CD4-positive, alpha-beta T cell treated with Interleukin-10 for 1 hour (primary cell): ENCODE measurements around the gene CPPED1.
"Not testable (repeated sequence)": the region's sequence is repeated elsewhere in the genome, so short reads cannot be mapped to it uniquely, and the experiment has no call there.

Experiments
- DNase-seq: peaks from one replicate; pipeline ENCODE4 v3.0.0-alpha.2; 2020

The CPPED1 gene

GRCh38 chr16:12803203-12804093 lies at the start of gene CPPED1:
Gene CPPED1 (minus strand): TSS chr16:12803887. CDS start chr16:12803776, 111 bp downstream.
- DNase-seq = peak; percentile 94

- no peak for DNase-seq
Observed at GRCh38 chr16:12850186-12850585, 46.5 kb upstream of the CPPED1 start.

GRCh38 chr16:12846592-12846991 lies 42.9 kb upstream of the CPPED1 start:
- no peak for DNase-seq

- DNase-seq = no peak
Observed at GRCh38 chr16:12845282-12845681, 41.6 kb upstream of the CPPED1 start.

- DNase-seq = no peak
Observed at GRCh38 chr16:12837756-12838155, 34.1 kb upstream of the CPPED1 start.

- DNase-seq = no peak
Observed at GRCh38 chr16:12837291-12837690, 33.6 kb upstream of the CPPED1 start.

- DNase-seq = no peak
Observed at GRCh38 chr16:12833926-12834325, 30.2 kb upstream of the CPPED1 start.

DNA sequence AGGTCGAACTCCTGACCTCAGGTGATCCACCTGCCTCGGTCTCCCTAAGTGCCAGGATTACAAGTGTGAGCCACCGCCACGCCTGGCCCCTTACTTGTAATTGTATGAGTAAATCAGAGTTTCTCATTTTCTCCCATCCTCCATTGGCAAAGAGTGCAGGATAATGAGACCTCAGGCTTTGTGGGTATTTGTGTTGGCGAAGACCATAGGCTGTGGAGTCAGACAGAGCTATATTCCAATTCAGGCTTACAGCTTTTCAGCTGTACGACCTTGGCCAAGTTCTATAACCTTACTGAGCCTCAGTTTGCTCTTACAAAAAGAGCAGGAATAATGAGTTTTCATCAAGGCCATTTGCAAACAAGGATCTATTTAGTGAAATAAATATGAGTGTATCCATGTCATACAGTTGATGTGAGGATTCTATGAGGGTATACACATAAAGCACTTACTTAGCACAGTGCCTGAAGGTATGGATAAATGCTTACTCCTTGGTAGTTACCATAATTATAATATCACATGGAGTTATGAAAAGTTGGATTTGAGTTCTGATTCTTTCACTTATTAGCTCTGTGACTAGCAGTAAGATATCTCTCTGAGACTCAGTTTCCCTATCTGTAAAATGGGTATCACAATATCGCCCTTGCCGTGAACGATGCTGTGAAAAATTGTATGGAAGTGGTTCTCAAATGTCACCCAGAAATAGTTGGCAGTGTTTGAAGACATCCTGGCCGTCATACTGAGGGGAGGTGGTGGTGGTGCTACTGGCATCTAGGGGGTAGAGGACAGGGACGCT lies 25.6 kb upstream of the CPPED1 start:
- DNase-seq = no peak

GRCh38 chr16:12828206-12828605 lies 24.5 kb upstream of the CPPED1 start:
- DNase-seq = no peak

- DNase-seq = no peak
Observed at GRCh38 chr16:12826559-12826958, 22.9 kb upstream of the CPPED1 start.

- peak; percentile 75 for DNase-seq
Observed at GRCh38 chr16:12819126-12820117, 15.7 kb upstream of the CPPED1 start.

- DNase-seq = no peak
Observed at GRCh38 chr16:12818326-12818725, 14.6 kb upstream of the CPPED1 start.

GRCh38 chr16:12816791-12817214 lies 13.1 kb upstream of the CPPED1 start:
- not testable (repeated sequence) for DNase-seq

- no peak for DNase-seq
Observed at GRCh38 chr16:12815361-12815760, 11.7 kb upstream of the CPPED1 start.

GRCh38 chr16:12813734-12814133 lies 10.0 kb upstream of the CPPED1 start:
- not testable (repeated sequence) for DNase-seq

DNA sequence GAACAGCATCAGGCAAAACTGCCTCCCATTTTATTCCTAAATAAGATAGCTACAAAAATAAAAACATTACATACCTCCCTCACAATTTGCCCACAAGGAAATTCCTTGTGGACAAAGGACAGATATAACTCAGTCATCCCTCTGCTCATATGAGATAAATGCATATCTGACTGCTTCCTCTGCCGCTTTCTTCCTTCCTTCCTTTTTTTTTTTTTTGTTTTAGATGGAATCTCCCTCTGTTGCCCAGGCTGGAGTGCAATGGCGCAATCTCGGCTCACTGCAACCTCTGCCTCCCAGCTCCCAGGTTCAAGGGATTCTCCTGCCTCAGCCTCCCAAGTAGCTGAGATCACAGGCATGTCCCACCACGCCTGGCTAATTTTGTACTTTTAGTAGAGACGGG lies 9.6 kb upstream of the CPPED1 start:
- DNase-seq = not testable (repeated sequence)

DNA sequence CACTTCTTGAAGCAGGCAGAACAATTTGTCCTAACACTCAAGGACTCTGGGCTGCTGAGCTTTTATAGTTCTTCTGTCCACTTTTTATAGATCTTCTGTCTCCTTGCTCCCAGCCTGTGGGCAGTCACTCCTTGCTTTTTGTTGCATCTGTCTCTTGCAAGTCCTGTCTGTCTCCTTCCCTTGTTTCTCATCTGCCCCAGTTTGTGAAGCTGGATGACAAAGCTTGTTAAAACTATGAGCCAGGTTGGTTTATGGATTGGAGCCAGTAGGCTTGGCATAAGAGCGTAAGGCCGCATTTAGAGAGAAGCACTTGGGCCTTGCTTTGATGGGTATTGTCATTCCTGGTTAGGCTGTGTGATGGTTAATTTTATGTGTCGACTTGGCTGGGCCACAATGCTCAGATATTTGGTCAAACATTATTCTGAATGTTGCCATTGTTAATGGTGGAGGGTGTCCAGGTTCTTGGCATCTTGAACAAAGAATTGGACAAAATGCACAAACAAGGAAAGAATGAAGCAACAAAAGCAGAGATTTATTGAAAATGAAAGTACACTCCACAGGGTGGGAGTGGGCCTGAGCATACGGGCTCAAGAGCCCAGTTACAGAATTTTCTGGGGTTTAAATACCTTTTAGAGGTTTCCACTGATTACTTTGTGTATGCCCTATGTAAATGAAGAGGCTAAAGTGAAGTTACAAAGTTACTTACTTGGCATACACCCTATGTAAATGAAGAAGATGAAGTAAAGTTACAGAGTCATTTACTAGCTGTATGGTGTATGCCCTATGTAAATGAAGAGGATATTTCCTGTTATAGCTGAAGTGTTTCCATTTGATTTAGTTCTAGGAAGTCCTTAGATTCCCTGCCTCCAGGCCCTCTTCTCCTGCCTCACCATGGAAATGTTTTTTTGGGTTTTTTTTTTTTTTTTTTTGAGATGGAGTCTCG lies 8.0 kb upstream of the CPPED1 start:
- DNase-seq = no peak

GRCh38 chr16:12805066-12805465 lies 1.4 kb upstream of the CPPED1 start:
- DNase-seq = no peak

DNA sequence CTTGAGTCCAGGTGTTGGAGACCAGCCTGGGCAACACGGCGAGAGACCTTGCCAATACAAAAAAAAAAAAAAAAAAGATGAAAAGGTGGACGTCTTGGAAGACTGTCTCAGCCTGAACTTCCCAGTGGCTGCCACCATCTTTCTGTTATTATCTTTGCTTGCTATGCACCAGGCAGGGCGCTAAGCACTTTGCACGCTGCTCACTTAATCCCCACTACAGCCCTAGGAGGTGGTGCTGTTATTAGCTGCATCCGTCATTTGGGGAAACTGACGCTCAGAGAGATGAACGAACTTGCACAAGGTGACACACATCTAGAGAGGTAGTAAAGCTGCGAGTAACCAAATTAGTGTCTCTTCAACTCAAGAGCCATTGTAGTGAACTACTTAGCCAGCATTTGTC lies 708 bp upstream of the CPPED1 start:
- no peak for DNase-seq

GRCh38 chr16:12802661-12803060 lies 1.0 kb downstream of the CPPED1 start:
- DNase-seq = no peak

GRCh38 chr16:12802048-12802447 lies 1.6 kb downstream of the CPPED1 start:
- no peak for DNase-seq
